Keratinocyte (primary cell): Measurements from ENCODE around the gene DGKI.

ENCODE experiments used
- EZH2 ChIP-seq: IDR thresholded peaks from one replicate; pipeline ENCODE4 v1.6.1; 2012; ENCODE audit warnings: inconsistent platforms, mild to moderate bottlenecking, low read length, moderate library complexity
- TF ChIP-seq, protein P1 (sequence below), 3 experiments: IDR thresholded peaks in 1 of 3; conservative IDR thresholded peaks in 1 of 3; optimal IDR thresholded peaks in 1 of 3; 2 replicates in 2 of 3; 3 replicates in 1 of 3; pipeline versions ENCODE3 to v1.5.1; 2011; ENCODE audit warnings: low read length in 3 of 3, mild to moderate bottlenecking in 3 of 3, moderate library complexity in 2 of 3, control low read depth in 1 of 3, inconsistent platforms in 1 of 3; ENCODE audit not compliant: insufficient read depth in 2 of 3; ENCODE audit errors: extremely low read depth in 1 of 3

DNA sequence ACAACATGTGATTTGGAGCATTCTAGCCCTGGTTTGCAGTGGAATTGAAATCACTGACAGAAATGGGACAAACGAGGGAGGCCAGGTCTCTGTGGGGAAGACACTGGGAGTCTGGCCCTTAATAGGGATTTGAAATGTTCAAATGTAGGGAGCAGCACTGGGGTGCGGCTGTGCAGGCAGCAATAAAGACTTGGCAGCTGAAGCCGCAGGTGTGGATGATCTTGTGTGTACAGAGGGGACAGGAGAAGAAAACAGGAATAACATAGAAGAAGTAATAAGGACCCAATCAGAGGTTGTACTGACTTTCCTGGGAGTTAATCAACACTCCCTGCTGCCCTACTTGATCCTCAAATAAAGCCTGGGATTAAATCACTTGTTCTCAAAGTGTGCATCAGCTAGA is 375.6 kb downstream of the DGKI start:
- TF ChIP-seq, protein P1, sequence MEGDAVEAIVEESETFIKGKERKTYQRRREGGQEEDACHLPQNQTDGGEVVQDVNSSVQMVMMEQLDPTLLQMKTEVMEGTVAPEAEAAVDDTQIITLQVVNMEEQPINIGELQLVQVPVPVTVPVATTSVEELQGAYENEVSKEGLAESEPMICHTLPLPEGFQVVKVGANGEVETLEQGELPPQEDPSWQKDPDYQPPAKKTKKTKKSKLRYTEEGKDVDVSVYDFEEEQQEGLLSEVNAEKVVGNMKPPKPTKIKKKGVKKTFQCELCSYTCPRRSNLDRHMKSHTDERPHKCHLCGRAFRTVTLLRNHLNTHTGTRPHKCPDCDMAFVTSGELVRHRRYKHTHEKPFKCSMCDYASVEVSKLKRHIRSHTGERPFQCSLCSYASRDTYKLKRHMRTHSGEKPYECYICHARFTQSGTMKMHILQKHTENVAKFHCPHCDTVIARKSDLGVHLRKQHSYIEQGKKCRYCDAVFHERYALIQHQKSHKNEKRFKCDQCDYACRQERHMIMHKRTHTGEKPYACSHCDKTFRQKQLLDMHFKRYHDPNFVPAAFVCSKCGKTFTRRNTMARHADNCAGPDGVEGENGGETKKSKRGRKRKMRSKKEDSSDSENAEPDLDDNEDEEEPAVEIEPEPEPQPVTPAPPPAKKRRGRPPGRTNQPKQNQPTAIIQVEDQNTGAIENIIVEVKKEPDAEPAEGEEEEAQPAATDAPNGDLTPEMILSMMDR (optimal IDR thresholded peaks at IDR 0.05 in 1 of 3, IDR thresholded peaks at IDR 0.05 in 1 of 3, conservative IDR thresholded peaks at IDR 0.05 in 1 of 3; ENCODE audit: extremely low read depth in 1 of 3, insufficient read depth in 2 of 3, low read length in 3 of 3) = no peak
- TF ChIP-seq EZH2 = no peak
